CD14-positive monocyte (primary cell): ENCODE results near the gene FAM120A. TPM values are rescaled to one million over a fixed set of nuclear protein-coding genes. Genes with fewer than 3 reads are reported as not detected.
A peak's percentile ranks its signal among the peaks of the same experiment; 100 is the strongest.

ENCODE experiments used
- DNase-seq, 3 donors: peaks; one replicate each; pipeline ENCODE4 v3.0.0-alpha.2; 2011 to 2022
- H2AFZ ChIP-seq: 2 replicates; pipeline ENCODE4 v1.6.0; 2012; ENCODE audit warnings: mild to moderate bottlenecking, low read depth, low read length, inconsistent platforms; ENCODE audit not compliant: insufficient read depth, poor library complexity, severe bottlenecking
- H3K27ac ChIP-seq, 2 donors: 1 replicate in 1 of 2; 2 replicates in 1 of 2; pipeline ENCODE4 v1.5.1; 2012 to 2013; ENCODE audit warnings: low read length in 2 of 2, control low read depth in 1 of 2, inconsistent platforms in 1 of 2, low read depth in 1 of 2, mild to moderate bottlenecking in 1 of 2
- H3K27me3 ChIP-seq, 2 donors: one replicate each; pipeline versions ENCODE4 v1.6.0 to v1.6.1; 2011 to 2013; ENCODE audit warnings: low read length in 2 of 2; ENCODE audit not compliant: control insufficient read depth in 2 of 2, insufficient read depth in 2 of 2
- H3K36me3 ChIP-seq, 2 donors: replicated peaks in 1 of 2; 1 replicate in 1 of 2; 2 replicates in 1 of 2; pipeline versions ENCODE4 v1.5.1 to v1.6.1; 2012 to 2013; ENCODE audit warnings: low read length in 2 of 2, control low read depth in 1 of 2, inconsistent platforms in 1 of 2, mild to moderate bottlenecking in 1 of 2; ENCODE audit not compliant: insufficient read depth in 2 of 2, control insufficient read depth in 1 of 2
- H3K4me1 ChIP-seq, 2 donors: 1 replicate in 1 of 2; 2 replicates in 1 of 2; pipeline versions ENCODE4 v1.5.1 to v1.6.1; 2012 to 2013; ENCODE audit warnings: low read length in 2 of 2, control low read depth in 1 of 2, inconsistent platforms in 1 of 2, mild to moderate bottlenecking in 1 of 2, moderate library complexity in 1 of 2; ENCODE audit not compliant: insufficient read depth in 2 of 2, control insufficient read depth in 1 of 2
- H3K4me2 ChIP-seq: replicated peaks from 2 replicates; pipeline ENCODE3; 2012; ENCODE audit warnings: low read length, moderate library complexity, mild to moderate bottlenecking; ENCODE audit not compliant: poor library complexity, severe bottlenecking; ENCODE audit errors: extremely low read depth
- H3K4me3 ChIP-seq, 3 experiments: fragments of 200-600 bp in 1 of 3; sonication (generic) in 1 of 3; replicated peaks in 1 of 3; 1 replicate in 2 of 3; 2 replicates in 1 of 3; pipeline ENCODE4 v1.5.1; 2011 to 2013; ENCODE audit warnings: low read length in 3 of 3, mild to moderate bottlenecking in 3 of 3, control low read depth in 2 of 3, low read depth in 2 of 3, inconsistent platforms in 1 of 3, moderate library complexity in 1 of 3
- H3K79me2 ChIP-seq: 2 replicates; pipeline ENCODE4 v1.6.0; 2012; ENCODE audit warnings: mild to moderate bottlenecking, control low read depth, inconsistent platforms, low read length, moderate library complexity; ENCODE audit not compliant: insufficient read depth
- H3K9ac ChIP-seq: 2 replicates; pipeline ENCODE4 v1.6.0; 2017; ENCODE audit warnings: low read length, mild to moderate bottlenecking; ENCODE audit not compliant: insufficient read depth, poor library complexity, severe bottlenecking
- H3K9me3 ChIP-seq, 2 donors: replicated peaks in 1 of 2; 1 replicate in 1 of 2; 2 replicates in 1 of 2; pipeline versions ENCODE4 v1.5.1 to v1.6.1; 2012 to 2013; ENCODE audit warnings: low read length in 2 of 2, control low read depth in 1 of 2; ENCODE audit not compliant: control insufficient read depth in 1 of 2, insufficient read depth in 1 of 2
- H4K20me1 ChIP-seq: 2 replicates; pipeline ENCODE4 v1.6.0; 2012; ENCODE audit warnings: mild to moderate bottlenecking, low read length, control low read depth, moderate library complexity; ENCODE audit not compliant: insufficient read depth
- H3K27ac Mint-ChIP-seq, 7 donors: one replicate each; pipeline ENCODE4 v1.8.0; 2020; ENCODE audit warnings: mild to moderate bottlenecking in 7 of 7, mixed read lengths in 7 of 7, moderate library complexity in 6 of 7, inconsistent platforms in 2 of 7
- H3K27me3 Mint-ChIP-seq, 3 donors: one replicate each; pipeline ENCODE4 v1.8.0; 2021 to 2022; ENCODE audit warnings: low read depth in 3 of 3, mild to moderate bottlenecking in 3 of 3, mixed read lengths in 3 of 3, moderate library complexity in 3 of 3, inconsistent platforms in 1 of 3
- H3K36me3 Mint-ChIP-seq, 2 donors: one replicate each; pipeline ENCODE4 v1.8.0; 2020; ENCODE audit warnings: mixed read lengths in 2 of 2, inconsistent platforms in 1 of 2, mild to moderate bottlenecking in 1 of 2
- H3K4me1 Mint-ChIP-seq: one replicate; pipeline ENCODE4 v1.8.0; 2020; ENCODE audit warnings: mild to moderate bottlenecking, mixed read lengths
- H3K4me3 Mint-ChIP-seq, 2 donors: one replicate each; pipeline ENCODE4 v1.8.0; 2020; ENCODE audit warnings: mild to moderate bottlenecking in 2 of 2, mixed read lengths in 2 of 2, moderate library complexity in 1 of 2
- H3K9me3 Mint-ChIP-seq, 7 donors: one replicate each; pipeline ENCODE4 v1.8.0; 2020 to 2022; ENCODE audit warnings: mixed read lengths in 7 of 7, mild to moderate bottlenecking in 6 of 7, moderate library complexity in 6 of 7, inconsistent platforms in 2 of 7
- WGBS: methylation state at CpG from one replicate; pipeline ENCODE4 v1.1.5; 2013; ENCODE audit warnings: missing lambda C conversion rate; ENCODE audit not compliant: insufficient coverage; 5-methylcytosine and 5-hydroxymethylcytosine counted together
- intact Hi-C, 2 donors: fragments of 100-400 bp; cut with micrococcal nuclease; formaldehyde crosslinking; loops; one replicate each; pipeline versions ENCODE4 v1.15.0 to v1.15.1; 2023
- polyA plus RNA-seq, 3 donors: library from polyadenylated mRNA; depleted of rRNA in 1 of 3; unstranded in 2 of 3; stranded (reverse) in 1 of 3; fragments of 300-500 nt in 2 of 3; fragments of >200 nt in 1 of 3; fragmentation: Illumina TruSeq in 2 of 3; gene quantifications; 1 replicate in 2 of 3; 2 replicates in 1 of 3; pipeline ENCODE4 v1.2.3, GENCODE V29; 2012 to 2021
- TF ChIP-seq, protein P1 (sequence below): fragments of 200-600 bp; IDR thresholded peaks from one replicate; pipeline ENCODE4 v1.8.0; 2022; ENCODE audit warnings: antibody characterized with exemption, mild to moderate bottlenecking

FAM120A gene
- polyA plus RNA-seq, 3 donors, result 10.4 to 76.6 (median 12.7) TPM

DNA sequence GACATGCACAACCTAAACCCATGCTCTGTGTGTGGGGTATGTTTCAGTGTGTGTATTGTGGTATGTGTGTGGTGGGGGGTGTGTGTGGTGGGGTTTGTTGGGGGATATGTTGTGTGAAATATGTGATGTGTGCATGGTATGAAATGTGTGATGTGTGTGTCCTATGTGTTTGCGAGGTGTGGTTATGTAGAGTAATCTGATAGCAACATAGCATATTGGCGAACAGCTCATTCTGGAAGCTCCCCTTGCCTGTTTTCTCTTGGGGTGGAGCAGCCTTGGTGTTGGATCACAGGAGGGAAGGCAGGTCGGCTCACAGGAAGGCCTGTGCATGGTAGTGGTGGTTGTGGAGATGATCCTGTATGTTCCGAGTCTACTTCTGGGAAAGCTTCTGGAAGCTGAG lies 89.5 kb downstream of the FAM120A start:
- DNase-seq, result no peak
- TF ChIP-seq, protein P1, sequence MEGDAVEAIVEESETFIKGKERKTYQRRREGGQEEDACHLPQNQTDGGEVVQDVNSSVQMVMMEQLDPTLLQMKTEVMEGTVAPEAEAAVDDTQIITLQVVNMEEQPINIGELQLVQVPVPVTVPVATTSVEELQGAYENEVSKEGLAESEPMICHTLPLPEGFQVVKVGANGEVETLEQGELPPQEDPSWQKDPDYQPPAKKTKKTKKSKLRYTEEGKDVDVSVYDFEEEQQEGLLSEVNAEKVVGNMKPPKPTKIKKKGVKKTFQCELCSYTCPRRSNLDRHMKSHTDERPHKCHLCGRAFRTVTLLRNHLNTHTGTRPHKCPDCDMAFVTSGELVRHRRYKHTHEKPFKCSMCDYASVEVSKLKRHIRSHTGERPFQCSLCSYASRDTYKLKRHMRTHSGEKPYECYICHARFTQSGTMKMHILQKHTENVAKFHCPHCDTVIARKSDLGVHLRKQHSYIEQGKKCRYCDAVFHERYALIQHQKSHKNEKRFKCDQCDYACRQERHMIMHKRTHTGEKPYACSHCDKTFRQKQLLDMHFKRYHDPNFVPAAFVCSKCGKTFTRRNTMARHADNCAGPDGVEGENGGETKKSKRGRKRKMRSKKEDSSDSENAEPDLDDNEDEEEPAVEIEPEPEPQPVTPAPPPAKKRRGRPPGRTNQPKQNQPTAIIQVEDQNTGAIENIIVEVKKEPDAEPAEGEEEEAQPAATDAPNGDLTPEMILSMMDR, result no peak
- Mint-ChIP-seq H3K27me3 (no peaks in the 10 kb centered on the region), H3K9me3 (no peaks in the 10 kb centered on the region), H3K36me3 (peaks cover 66 to 92% of the 10 kb centered on the region in 2 donors), H3K4me3 (no peak overlapping the region), H3K27ac (peak overlapping the region in 2 of 7 donors; percentile 1 to 65), H3K4me1 (no peaks in the 10 kb centered on the region)
- intact Hi-C loops, result no loop called here
- 76% methylated on average over 4 of the region's 4 CpGs for WGBS
- Histone ChIP-seq H3K27me3 (no peaks in the 10 kb centered on the region), H3K36me3 (peaks cover 71 to 98% of the 10 kb centered on the region in 2 donors), H3K9me3 (no peaks in the 10 kb centered on the region), H3K4me3 (no peak overlapping the region), H4K20me1 (peaks cover 72% of the 10 kb centered on the region), H2AFZ (no peak overlapping the region), H3K4me1 (no peaks in the 10 kb centered on the region), H3K27ac (no peak overlapping the region), H3K79me2 (peaks cover 17% of the 10 kb centered on the region), H3K4me2 (no peak overlapping the region), H3K9ac (no peak overlapping the region)

DNA sequence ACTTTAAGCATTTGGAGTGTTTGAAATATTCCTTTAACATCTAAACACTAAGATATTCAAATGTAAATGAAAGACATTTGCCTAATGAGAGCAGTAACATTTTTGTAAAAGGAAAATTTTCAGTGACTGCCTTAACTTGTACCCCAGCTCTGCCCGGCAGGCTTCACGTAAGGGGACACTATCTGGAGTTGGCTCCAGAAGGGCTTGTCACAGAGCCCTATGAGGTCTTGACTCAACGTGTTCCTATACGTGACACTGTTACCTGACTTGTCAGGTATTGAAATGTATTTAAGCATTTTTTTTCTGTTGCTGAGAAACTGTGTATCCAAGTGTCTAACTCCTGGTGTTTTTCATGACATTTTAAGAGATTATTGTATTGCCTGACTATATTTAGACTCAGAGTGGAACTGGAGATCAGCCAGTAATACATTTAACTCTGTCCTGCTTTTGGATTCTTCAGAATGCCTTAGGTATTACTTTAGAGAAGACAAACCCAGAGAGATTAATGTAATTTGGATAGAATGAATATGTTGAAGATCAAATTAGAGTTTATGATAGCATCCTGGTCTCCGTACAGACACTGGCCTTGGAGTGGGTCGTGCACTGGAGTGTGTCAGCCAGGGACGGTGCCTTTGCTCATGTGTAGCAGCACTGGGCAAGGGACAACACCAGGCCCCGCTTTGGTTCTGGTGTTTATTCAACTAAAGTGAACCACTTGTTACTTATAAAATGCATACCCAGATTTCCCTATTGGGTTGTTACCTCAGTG lies 90.3 kb downstream of the FAM120A start:
- H4K20me1 ChIP-seq, result peaks cover 73% of the 10 kb centered on the region
- no peaks in the 10 kb centered on the region for H3K27me3 Mint-ChIP-seq
- H3K27ac Mint-ChIP-seq, result peak overlapping the region in 1 of 7 donors; percentile 37
- intact Hi-C loops, result no loop called here
- H3K4me3 ChIP-seq, result no peak overlapping the region
- no peaks in the 10 kb centered on the region for H3K4me1 Mint-ChIP-seq
- peaks cover 66 to 92% of the 10 kb centered on the region in 2 donors for H3K36me3 Mint-ChIP-seq
- H2AFZ ChIP-seq, result no peak overlapping the region
- no peaks in the 10 kb centered on the region for H3K9me3 Mint-ChIP-seq
- H3K36me3 ChIP-seq, result peaks cover 74 to 98% of the 10 kb centered on the region in 2 donors
- TF ChIP-seq, protein P1, result no peak
- H3K4me1 ChIP-seq, result no peaks in the 10 kb centered on the region
- no peak overlapping the region for H3K9ac ChIP-seq
- H3K27ac ChIP-seq, result peak overlapping the region in 1 of 2 donors; percentile 2
- H3K27me3 ChIP-seq, result no peaks in the 10 kb centered on the region
- H3K4me2 ChIP-seq, result no peak overlapping the region
- no peaks in the 10 kb centered on the region for H3K9me3 ChIP-seq
- no peak for DNase-seq
- H3K79me2 ChIP-seq, result peaks cover 17% of the 10 kb centered on the region
- WGBS, result 100% methylated on average over 5 of the region's 8 CpGs
- no peak overlapping the region for H3K4me3 Mint-ChIP-seq
